Chondrocyte (in vitro differentiated cells): ENCODE results near the gene DOCK3. TPM values are rescaled to one million over a fixed set of nuclear protein-coding genes. Genes with fewer than 3 reads are reported as not detected.

ENCODE experiments used
- DNase-seq: peaks from one replicate; pipeline ENCODE4 v3.0.0; 2021; ENCODE audit warnings: mixed read lengths, low spot score
- H3K27ac Mint-ChIP-seq: one replicate; pipeline ENCODE4 v1.8.0; 2021; ENCODE audit warnings: mild to moderate bottlenecking, moderate library complexity, mixed read lengths; ENCODE audit not compliant: unreplicated experiment
- H3K27me3 Mint-ChIP-seq: 2 replicates; pipeline ENCODE4 v1.8.0; 2021; ENCODE audit warnings: low read depth, mixed read lengths
- H3K36me3 Mint-ChIP-seq: 2 replicates; pipeline ENCODE4 v1.8.0; 2021; ENCODE audit warnings: low read depth, mixed read lengths
- H3K4me1 Mint-ChIP-seq: 2 replicates; pipeline ENCODE4 v1.8.0; 2021; ENCODE audit warnings: low read depth, mild to moderate bottlenecking, mixed read lengths
- H3K4me3 Mint-ChIP-seq: one replicate; pipeline ENCODE4 v1.8.0; 2021; ENCODE audit warnings: mild to moderate bottlenecking, moderate library complexity, mixed read lengths; ENCODE audit not compliant: unreplicated experiment
- H3K9me3 Mint-ChIP-seq: 2 replicates; pipeline ENCODE4 v1.8.0; 2021; ENCODE audit warnings: low read depth, mixed read lengths
- total RNA-seq: library from RNA; stranded (reverse); gene quantifications from 3 replicates; pipeline ENCODE4 v1.2.1, GENCODE V29; 2021
- TF ChIP-seq, protein P1 (sequence below): fragments of 200-600 bp; sonication (generic); IDR thresholded peaks from 2 replicates; pipeline ENCODE4 v1.5.0; 2021; ENCODE audit warnings: antibody characterized with exemption, mild to moderate bottlenecking, moderate library complexity

DOCK3 gene
- total RNA-seq, 1 donor from 2014 or later, result 0.25 TPM

DNA sequence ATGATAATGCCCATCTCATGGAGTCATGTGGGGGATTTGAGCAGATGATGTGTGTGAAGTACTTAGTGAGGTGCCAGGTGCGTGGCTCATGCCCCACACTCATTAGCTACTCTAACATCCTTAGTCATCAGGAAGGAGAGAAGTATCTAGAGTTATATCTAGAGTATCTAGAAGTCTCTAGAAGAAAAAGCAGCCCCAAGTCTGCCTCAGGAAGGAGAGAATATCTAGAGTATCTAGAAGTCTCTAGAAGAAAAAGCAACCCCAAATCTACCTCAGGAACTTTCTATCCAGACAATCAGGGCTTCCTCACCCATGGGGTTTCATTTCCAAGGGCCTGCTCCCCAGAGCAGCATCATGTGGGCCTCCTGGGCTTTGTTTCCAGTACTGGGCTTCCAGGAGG is 24.7 kb upstream of the DOCK3 start:
- Mint-ChIP-seq H3K9me3 (no peaks in the 10 kb centered on the region), H3K36me3 (peaks cover 3% of the 10 kb centered on the region), H3K27me3 (no peaks in the 10 kb centered on the region), H3K27ac (no peak overlapping the region), H3K4me1 (peaks cover 11% of the 10 kb centered on the region), H3K4me3 (no peak overlapping the region)
- no peak for DNase-seq
- TF ChIP-seq, protein P1, sequence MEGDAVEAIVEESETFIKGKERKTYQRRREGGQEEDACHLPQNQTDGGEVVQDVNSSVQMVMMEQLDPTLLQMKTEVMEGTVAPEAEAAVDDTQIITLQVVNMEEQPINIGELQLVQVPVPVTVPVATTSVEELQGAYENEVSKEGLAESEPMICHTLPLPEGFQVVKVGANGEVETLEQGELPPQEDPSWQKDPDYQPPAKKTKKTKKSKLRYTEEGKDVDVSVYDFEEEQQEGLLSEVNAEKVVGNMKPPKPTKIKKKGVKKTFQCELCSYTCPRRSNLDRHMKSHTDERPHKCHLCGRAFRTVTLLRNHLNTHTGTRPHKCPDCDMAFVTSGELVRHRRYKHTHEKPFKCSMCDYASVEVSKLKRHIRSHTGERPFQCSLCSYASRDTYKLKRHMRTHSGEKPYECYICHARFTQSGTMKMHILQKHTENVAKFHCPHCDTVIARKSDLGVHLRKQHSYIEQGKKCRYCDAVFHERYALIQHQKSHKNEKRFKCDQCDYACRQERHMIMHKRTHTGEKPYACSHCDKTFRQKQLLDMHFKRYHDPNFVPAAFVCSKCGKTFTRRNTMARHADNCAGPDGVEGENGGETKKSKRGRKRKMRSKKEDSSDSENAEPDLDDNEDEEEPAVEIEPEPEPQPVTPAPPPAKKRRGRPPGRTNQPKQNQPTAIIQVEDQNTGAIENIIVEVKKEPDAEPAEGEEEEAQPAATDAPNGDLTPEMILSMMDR, result no peak

DNA sequence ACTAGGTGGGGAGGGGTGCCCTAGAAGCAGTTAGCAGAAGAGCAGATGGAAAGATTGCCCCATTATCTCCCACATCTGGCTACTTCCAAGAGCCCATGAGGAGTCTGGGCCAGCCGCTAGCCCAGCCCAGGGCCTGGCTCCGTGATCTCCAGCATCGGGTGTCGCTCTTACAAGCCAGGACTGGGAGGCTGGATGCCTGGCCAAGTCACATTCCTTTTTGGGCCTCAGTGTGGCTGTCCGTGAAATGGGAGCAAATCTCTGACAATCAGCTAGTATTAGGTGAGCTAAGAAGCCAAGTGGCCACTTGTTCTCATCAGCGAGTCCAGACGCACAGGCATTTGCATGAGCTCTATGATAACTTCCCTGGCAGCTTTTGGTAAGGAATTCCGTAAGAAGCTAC is 23.3 kb upstream of the DOCK3 start:
- Mint-ChIP-seq H3K27ac (no peak overlapping the region), H3K27me3 (no peaks in the 10 kb centered on the region), H3K36me3 (peaks cover under 1% of the 10 kb centered on the region), H3K4me3 (no peak overlapping the region), H3K4me1 (peaks cover 11% of the 10 kb centered on the region), H3K9me3 (no peaks in the 10 kb centered on the region)
- TF ChIP-seq, protein P1, result no peak
- no peak for DNase-seq

DNA sequence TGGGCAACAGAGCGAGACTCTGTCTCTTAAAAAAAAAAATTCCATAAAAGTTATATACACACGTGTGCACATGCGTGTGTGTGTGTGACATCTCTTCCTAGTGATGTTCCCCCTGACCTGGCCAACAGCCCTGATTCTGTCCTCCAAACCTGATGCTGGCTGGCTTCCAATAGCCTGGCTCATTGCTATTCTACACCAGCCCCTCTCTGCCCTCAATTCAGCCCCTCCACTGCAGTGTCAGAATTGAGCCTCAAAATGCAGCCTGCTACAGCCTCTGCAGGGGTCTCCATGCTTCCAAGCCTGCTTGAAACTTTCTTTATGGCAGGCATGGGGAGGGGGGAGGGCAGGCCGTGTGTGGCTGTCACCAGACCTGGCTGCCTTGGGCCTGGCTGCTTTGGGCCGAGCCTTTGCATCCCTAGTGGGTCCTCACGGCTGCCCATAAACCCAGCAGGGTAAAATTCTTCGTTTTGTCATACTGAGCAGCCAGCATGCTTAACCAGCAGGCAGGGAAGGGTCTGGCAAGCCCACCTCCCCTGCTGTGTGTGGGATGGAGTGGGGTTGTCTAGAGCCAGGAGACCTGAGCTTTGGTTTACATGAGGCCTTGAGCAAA is 22.7 kb upstream of the DOCK3 start:
- H3K36me3 Mint-ChIP-seq, result no peaks in the 10 kb centered on the region
- H3K4me3 Mint-ChIP-seq, result no peak overlapping the region
- no peaks in the 10 kb centered on the region for H3K27me3 Mint-ChIP-seq
- TF ChIP-seq, protein P1, result no peak
- H3K27ac Mint-ChIP-seq, result peak overlapping the region; percentile 54
- DNase-seq, result peak; percentile 29
- peaks cover 11% of the 10 kb centered on the region for H3K4me1 Mint-ChIP-seq
- H3K9me3 Mint-ChIP-seq, result no peaks in the 10 kb centered on the region

DNA sequence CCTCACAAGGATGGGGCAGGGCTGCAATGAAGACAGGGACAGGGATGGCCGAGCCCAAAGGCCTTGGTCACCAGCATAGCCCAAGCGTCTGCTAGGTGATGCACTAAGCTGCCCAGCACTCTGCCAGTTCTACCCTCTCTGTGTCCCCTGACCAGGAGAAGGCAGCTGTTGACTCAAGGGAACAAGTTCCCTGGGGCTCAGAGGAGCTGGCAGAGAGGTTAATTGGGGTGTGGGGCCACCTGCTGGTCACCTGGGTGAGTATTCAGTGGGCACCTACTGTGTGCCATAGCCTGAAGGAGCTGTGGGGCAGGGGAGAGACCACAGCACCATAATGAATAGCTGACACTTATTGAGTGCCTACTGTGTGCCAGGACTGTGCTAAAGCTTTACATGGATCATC is 22.0 kb upstream of the DOCK3 start:
- TF ChIP-seq, protein P1, result peak; percentile 62
- Mint-ChIP-seq H3K27ac (no peak overlapping the region), H3K36me3 (no peaks in the 10 kb centered on the region), H3K4me3 (no peak overlapping the region), H3K9me3 (no peaks in the 10 kb centered on the region), H3K27me3 (no peaks in the 10 kb centered on the region), H3K4me1 (peaks cover 11% of the 10 kb centered on the region)
- DNase-seq, result peak; percentile 59

DNA sequence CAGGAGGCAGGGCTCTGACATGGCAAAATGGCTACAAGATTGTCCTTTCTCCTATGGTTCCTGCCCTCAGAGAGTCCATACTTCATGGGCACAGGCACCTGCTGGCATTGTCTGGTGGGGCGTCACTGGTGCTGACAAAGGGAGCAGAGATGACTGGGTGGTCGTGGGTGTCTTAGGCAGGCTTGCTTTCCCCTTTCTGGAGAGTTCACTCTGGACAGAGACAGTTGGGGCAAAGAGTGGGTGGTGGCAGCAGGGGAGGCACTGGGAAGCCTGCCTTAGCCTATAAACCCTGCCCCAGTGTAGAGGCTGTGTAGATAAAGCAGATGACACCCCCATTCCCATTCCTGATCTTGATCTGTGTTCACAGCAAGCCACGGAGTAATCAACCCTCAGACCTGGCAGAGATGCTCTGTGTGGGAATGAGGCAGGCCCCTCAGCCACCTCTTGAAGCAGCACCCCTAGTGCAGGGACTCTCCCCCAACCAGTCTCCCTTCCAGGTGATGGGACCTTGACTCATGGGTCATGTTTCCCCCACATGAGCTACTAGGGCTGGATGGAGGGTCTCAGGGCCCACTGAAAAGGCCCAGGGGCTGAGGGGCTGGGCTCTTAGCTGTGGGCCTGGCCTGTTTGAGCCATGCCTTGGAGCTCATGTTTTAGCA is 20.7 kb upstream of the DOCK3 start:
- no peaks in the 10 kb centered on the region for H3K9me3 Mint-ChIP-seq
- H3K4me1 Mint-ChIP-seq, result peaks cover 12% of the 10 kb centered on the region

More for the DNA sequence above, 20.7 kb upstream of the DOCK3 start:
- Mint-ChIP-seq H3K4me3 (no peak overlapping the region), H3K36me3 (no peaks in the 10 kb centered on the region), H3K27me3 (no peaks in the 10 kb centered on the region), H3K27ac (no peak overlapping the region)
- TF ChIP-seq, protein P1, result no peak
- DNase-seq, result peak; percentile 36
